ENCODE data around the gene CILP2. TPM values are rescaled to one million over a fixed set of nuclear protein-coding genes. Genes with fewer than 3 reads are reported as not detected.
A peak's percentile ranks its signal among the peaks of the same experiment; 100 is the strongest.

CILP2 gene
- total RNA-seq, 1 donor = 0.18 TPM

- no peak for DNase-seq (ENCODE audit: low read depth)
- TF ChIP-seq CTCF (IDR thresholded peaks at IDR 0.05; ENCODE audit: insufficient read depth, low read length) = no peak
- no peak overlapping the region for H3K4me3 ChIP-seq (ENCODE audit: low read depth, low read length)
Observed at GRCh38 chr19:19550972-19551852, 13.1 kb downstream of the CILP2 start.

GRCh38 chr19:19551853-19552192 lies 13.8 kb downstream of the CILP2 start:
- H3K4me3 ChIP-seq (ENCODE audit: low read depth, low read length) = no peak overlapping the region
- no peak for DNase-seq (ENCODE audit: low read depth)
- TF ChIP-seq CTCF (IDR thresholded peaks at IDR 0.05; ENCODE audit: insufficient read depth, low read length) = no peak

GRCh38 chr19:19552798-19553197 lies 14.7 kb downstream of the CILP2 start:
- TF ChIP-seq CTCF (IDR thresholded peaks at IDR 0.05; ENCODE audit: insufficient read depth, low read length) = peak; percentile 81

GRCh38 chr19:19553670-19554069 lies 15.6 kb downstream of the CILP2 start:
- no peak overlapping the region for H3K4me3 ChIP-seq (ENCODE audit: low read depth, low read length)
- DNase-seq (ENCODE audit: low read depth) = no peak
- no peak for TF ChIP-seq CTCF (IDR thresholded peaks at IDR 0.05; ENCODE audit: insufficient read depth, low read length)

More at GRCh38 chr19:19552798-19553197, 14.7 kb downstream of the CILP2 start:
- DNase-seq (ENCODE audit: low read depth) = no peak
- no peak overlapping the region for H3K4me3 ChIP-seq (ENCODE audit: low read depth, low read length)

GRCh38 chr19:19554074-19555023 lies 16.3 kb downstream of the CILP2 start:
- DNase-seq (ENCODE audit: low read depth) = peak; percentile 35
- no peak overlapping the region for H3K4me3 ChIP-seq (ENCODE audit: low read depth, low read length)
- TF ChIP-seq CTCF (IDR thresholded peaks at IDR 0.05; ENCODE audit: insufficient read depth, low read length) = peak; percentile 77

GRCh38 chr19:19558055-19558454 lies 20.0 kb downstream of the CILP2 start:
- DNase-seq (ENCODE audit: low read depth) = no peak
- H3K4me3 ChIP-seq (ENCODE audit: low read depth, low read length) = no peak overlapping the region
- TF ChIP-seq CTCF (IDR thresholded peaks at IDR 0.05; ENCODE audit: insufficient read depth, low read length) = no peak
